ENCODE data around the gene ENTHD1. TPM values are rescaled to one million over a fixed set of nuclear protein-coding genes. Genes with fewer than 3 reads are reported as not detected.

The ENTHD1 gene
- total and polyA plus RNA-seq, 9 of the 15 experiments (the other 6 are each of a cell fraction or from before 2014, with no cell fraction given): 0.13 to 0.98 (median 0.35) TPM

GRCh38 chr22:39933741-39934140 is 40.2 kb upstream of the ENTHD1 start:
- no TSS peak for BruUV-seq (replicated peaks)
- intact Hi-C loops (cut with micrococcal nuclease): loop anchor here (5.0 kb wide), 1 partner anchor 64 kb away; no protein-coding TSS in a partner anchor
- Histone ChIP-seq H4K20me1 (replicated peaks; ENCODE audit: control insufficient read depth, insufficient read depth, low read length) (no peaks in the 10 kb centered on the region), H2AFZ (ENCODE audit: low read depth, low read length) (peak overlapping the region; percentile 53; the same call in 1 of the 2 replicates), H3K9me1 (ENCODE audit: control insufficient read depth, insufficient read depth, low read length) (no peaks in the 10 kb centered on the region), H3K9ac (ENCODE audit: insufficient read depth in 1 of 2, low read depth in 2 of 2, low read length in 2 of 2) (no peak overlapping the region), H3K4me1 (replicated peaks in 1 of 2; ENCODE audit: control insufficient read depth in 2 of 2, insufficient read depth in 2 of 2, low read length in 2 of 2) (peaks cover 9 to 57% of the 10 kb centered on the region in 2 experiments), H3K79me2 (ENCODE audit: control insufficient read depth, insufficient read depth, low read length) (peaks cover 5% of the 10 kb centered on the region; the same call in 1 of the 3 replicates), H3K36me3 (ENCODE audit: control insufficient read depth, insufficient read depth, low read length) (no peaks in the 10 kb centered on the region), H3K27ac (ENCODE audit: extremely low read depth, low read depth, low read length) (no peak overlapping the region), H3K4me3 (no peak overlapping the region), H3K4me2 (ENCODE audit: insufficient read depth, low read length) (no peak overlapping the region), H3K9me3 (replicated peaks; ENCODE audit: control insufficient read depth, insufficient read depth, low read depth, low read length) (no peaks in the 10 kb centered on the region), H3K27me3 (ENCODE audit: control insufficient read depth in 2 of 2, insufficient read depth in 2 of 2, low read length in 2 of 2) (no peaks in the 10 kb centered on the region)
- in situ Hi-C loops (cut with MboI): no loop called here
- ChIA-PET CTCF (ENCODE audit: low intra/inter-chr PET ratio) (interaction anchor here (0.8 kb wide), 1 partner anchor 9 kb away, joined by 3 read pairs; no protein-coding TSS in a partner anchor), POLR2A (interaction anchor here (0.6 to 2.5 kb wide), 4 partner anchors 9 to 79 kb away, joined by 3 to 7 read pairs (median 3); no protein-coding TSS in a partner anchor)
- 80% methylated on average over 2 of the region's 8 CpGs for WGBS (ENCODE audit: insufficient coverage, low coverage, missing lambda C conversion rate)
- FAIRE-seq: no peak
- no peak for DNase-seq (ENCODE audit: extremely low read depth in 1 of 4, low spot score in 3 of 4)
- no peak for ATAC-seq
- TF ChIP-seq CEBPB (tag; IDR thresholded peaks at IDR 0.05) (0 out of 2 replicates have a peak, but pooled peaks have one; percentile 18), ZNF436 (CRISPR knock-in tag; IDR thresholded peaks at IDR 0.05) (no peak), ERF (CRISPR knock-in tag; IDR thresholded peaks at IDR 0.05) (no peak), MLLT1 (IDR thresholded peaks at IDR 0.05) (0 out of 4 replicates have a peak, but pooled peaks of 1 of the 2 experiments have one; percentile 29)

Data from K562 (cell line).